Measurements from ENCODE around the gene RPS29. TPM values are rescaled to one million over a fixed set of nuclear protein-coding genes. Genes with fewer than 3 reads are reported as not detected.

The RPS29 gene
- total RNA-seq, 1 experiment from 2014 or later = 866 TPM

- POLR2A ChIA-PET = interaction anchor here (0.5 to 0.7 kb wide), 4 partner anchors 24 to 474 kb away, joined by 3 to 7 read pairs (median 4); partner anchors contain the start of gene POLE2
- peak; percentile 93 for ATAC-seq
- no peaks in the 10 kb centered on the region; the same call in none of the 2 replicates for H3K36me3 ChIP-seq (ENCODE audit: control insufficient read depth, insufficient read depth, low read length)
- CTCF ChIA-PET = interaction anchor here (0.6 to 1.6 kb wide), 4 partner anchors 8 to 220 kb away, joined by 3 to 5 read pairs (median 4); partner anchors contain the start of gene NEMF
- no peaks in the 10 kb centered on the region for H3K27me3 ChIP-seq (ENCODE audit: control insufficient read depth, insufficient read depth, low read length)
- no TSS peak for BruUV-seq (replicated peaks)
- TF ChIP-seq POLR2AphosphoS5 (IDR thresholded peaks at IDR 0.05; ENCODE audit: low read depth, low read length) = no peak
- TF ChIP-seq, protein P1, sequence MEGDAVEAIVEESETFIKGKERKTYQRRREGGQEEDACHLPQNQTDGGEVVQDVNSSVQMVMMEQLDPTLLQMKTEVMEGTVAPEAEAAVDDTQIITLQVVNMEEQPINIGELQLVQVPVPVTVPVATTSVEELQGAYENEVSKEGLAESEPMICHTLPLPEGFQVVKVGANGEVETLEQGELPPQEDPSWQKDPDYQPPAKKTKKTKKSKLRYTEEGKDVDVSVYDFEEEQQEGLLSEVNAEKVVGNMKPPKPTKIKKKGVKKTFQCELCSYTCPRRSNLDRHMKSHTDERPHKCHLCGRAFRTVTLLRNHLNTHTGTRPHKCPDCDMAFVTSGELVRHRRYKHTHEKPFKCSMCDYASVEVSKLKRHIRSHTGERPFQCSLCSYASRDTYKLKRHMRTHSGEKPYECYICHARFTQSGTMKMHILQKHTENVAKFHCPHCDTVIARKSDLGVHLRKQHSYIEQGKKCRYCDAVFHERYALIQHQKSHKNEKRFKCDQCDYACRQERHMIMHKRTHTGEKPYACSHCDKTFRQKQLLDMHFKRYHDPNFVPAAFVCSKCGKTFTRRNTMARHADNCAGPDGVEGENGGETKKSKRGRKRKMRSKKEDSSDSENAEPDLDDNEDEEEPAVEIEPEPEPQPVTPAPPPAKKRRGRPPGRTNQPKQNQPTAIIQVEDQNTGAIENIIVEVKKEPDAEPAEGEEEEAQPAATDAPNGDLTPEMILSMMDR (IDR thresholded peaks at IDR 0.05) = peak; percentile 89
- DNase-seq (ENCODE audit: low read depth, low spot score) = peak; percentile 61
- no peaks in the 10 kb centered on the region for H3K4me1 ChIP-seq (ENCODE audit: control insufficient read depth, insufficient read depth, low read length)
- peak overlapping the region; percentile 75 to 92 for H3K4me3 ChIP-seq (ENCODE audit: low read depth in 2 of 2, low read length in 2 of 2)
- intact Hi-C loops (cut with micrococcal nuclease; ENCODE audit: unreplicated experiment) = loop anchor here (5.0 kb wide), 1 partner anchor 133 kb away; the partner anchor contains the start of gene KLHDC2
- H3K27ac ChIP-seq (ENCODE audit: low read length) = peak overlapping the region; percentile 96
- in situ Hi-C loops (cut with HindIII; ENCODE audit: low pct_unique_long_range_greater_than_20kb, low sequenced_read_pairs) = no loop called here
- no peaks in the 10 kb centered on the region for H3K9me3 ChIP-seq (ENCODE audit: control insufficient read depth, insufficient read depth, low read depth, low read length)
Observed at GRCh38 chr14:49633640-49634546, 47.7 kb upstream of the RPS29 start.

GRCh38 chr14:49623941-49624839 lies 38.0 kb upstream of the RPS29 start:
- H3K27me3 ChIP-seq (ENCODE audit: control insufficient read depth, insufficient read depth, low read length) = no peaks in the 10 kb centered on the region
- in situ Hi-C loops (cut with HindIII; ENCODE audit: low pct_unique_long_range_greater_than_20kb, low sequenced_read_pairs) (no loop called here), intact Hi-C loops (cut with micrococcal nuclease; ENCODE audit: unreplicated experiment) (no loop called here)
- BruUV-seq (replicated peaks) = no TSS peak
- no peak for DNase-seq (ENCODE audit: low read depth, low spot score)
- TF ChIP-seq TCF7L2 (IDR thresholded peaks at IDR 0.05; ENCODE audit: low read depth, low read length) (no peak), POLR2AphosphoS5 (IDR thresholded peaks at IDR 0.05; ENCODE audit: low read depth, low read length) (no peak), SIN3A (IDR thresholded peaks at IDR 0.05; ENCODE audit: borderline replicate concordance, insufficient read depth, low read depth, low read length) (no peak)
- TF ChIP-seq, protein P2, sequence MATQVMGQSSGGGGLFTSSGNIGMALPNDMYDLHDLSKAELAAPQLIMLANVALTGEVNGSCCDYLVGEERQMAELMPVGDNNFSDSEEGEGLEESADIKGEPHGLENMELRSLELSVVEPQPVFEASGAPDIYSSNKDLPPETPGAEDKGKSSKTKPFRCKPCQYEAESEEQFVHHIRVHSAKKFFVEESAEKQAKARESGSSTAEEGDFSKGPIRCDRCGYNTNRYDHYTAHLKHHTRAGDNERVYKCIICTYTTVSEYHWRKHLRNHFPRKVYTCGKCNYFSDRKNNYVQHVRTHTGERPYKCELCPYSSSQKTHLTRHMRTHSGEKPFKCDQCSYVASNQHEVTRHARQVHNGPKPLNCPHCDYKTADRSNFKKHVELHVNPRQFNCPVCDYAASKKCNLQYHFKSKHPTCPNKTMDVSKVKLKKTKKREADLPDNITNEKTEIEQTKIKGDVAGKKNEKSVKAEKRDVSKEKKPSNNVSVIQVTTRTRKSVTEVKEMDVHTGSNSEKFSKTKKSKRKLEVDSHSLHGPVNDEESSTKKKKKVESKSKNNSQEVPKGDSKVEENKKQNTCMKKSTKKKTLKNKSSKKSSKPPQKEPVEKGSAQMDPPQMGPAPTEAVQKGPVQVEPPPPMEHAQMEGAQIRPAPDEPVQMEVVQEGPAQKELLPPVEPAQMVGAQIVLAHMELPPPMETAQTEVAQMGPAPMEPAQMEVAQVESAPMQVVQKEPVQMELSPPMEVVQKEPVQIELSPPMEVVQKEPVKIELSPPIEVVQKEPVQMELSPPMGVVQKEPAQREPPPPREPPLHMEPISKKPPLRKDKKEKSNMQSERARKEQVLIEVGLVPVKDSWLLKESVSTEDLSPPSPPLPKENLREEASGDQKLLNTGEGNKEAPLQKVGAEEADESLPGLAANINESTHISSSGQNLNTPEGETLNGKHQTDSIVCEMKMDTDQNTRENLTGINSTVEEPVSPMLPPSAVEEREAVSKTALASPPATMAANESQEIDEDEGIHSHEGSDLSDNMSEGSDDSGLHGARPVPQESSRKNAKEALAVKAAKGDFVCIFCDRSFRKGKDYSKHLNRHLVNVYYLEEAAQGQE (IDR thresholded peaks at IDR 0.05; ENCODE audit: insufficient read depth in 1 of 2, low read depth in 2 of 2, low read length in 1 of 2) = no peak
- TF ChIP-seq, protein P1 (IDR thresholded peaks at IDR 0.05) = no peak
- CTCF ChIA-PET = no interaction called here
- peak overlapping the region; percentile 88 for H3K27ac ChIP-seq (ENCODE audit: low read length)
- ATAC-seq = no peak
- H3K4me3 ChIP-seq (ENCODE audit: low read depth in 2 of 2, low read length in 2 of 2) = peak overlapping the region; percentile 39 to 95
- H3K4me1 ChIP-seq (ENCODE audit: control insufficient read depth, insufficient read depth, low read length) = peaks cover 3% of the 10 kb centered on the region
- H3K9me3 ChIP-seq (ENCODE audit: control insufficient read depth, insufficient read depth, low read depth, low read length) = no peaks in the 10 kb centered on the region
- H3K36me3 ChIP-seq (ENCODE audit: control insufficient read depth, insufficient read depth, low read length) = peaks cover 13% of the 10 kb centered on the region
- POLR2A ChIA-PET = interaction anchor here (0.7 kb wide), 1 partner anchor 214 kb away, joined by 3 read pairs; no protein-coding TSS in a partner anchor

Measured in Panc1 (cell line).